Left ventricle myocardium superior (tissue), 1 donor: ENCODE data around the gene CDC20B. TPM values are rescaled to one million over a fixed set of nuclear protein-coding genes. Genes with fewer than 3 reads are reported as not detected.
"Not testable (repeated sequence)": the region's sequence is repeated elsewhere in the genome, so short reads cannot be mapped to it uniquely, and the experiment has no call there.

Experiments used
- ATAC-seq: fragments of 200-7000 bp; cut with Tn5 transposase; one replicate; pipeline ENCODE4 v1.9.1; 2020; ENCODE audit warnings: mild to moderate bottlenecking, moderate library complexity
- DNase-seq: peaks from one replicate; pipeline ENCODE4 v3.0.0-alpha.2; 2020
- intact Hi-C: fragments of 100-400 bp; cut with micrococcal nuclease; formaldehyde crosslinking; loops from one replicate; pipeline ENCODE4 v1.11.0; 2022
- total RNA-seq: library from RNA; stranded (reverse); fragmentation: NEBNext Ultra II Directional; extraction: Animal tissue kit (Norgen Biotek cat#: 25700); gene quantifications from one replicate; pipeline ENCODE4 v1.2.1, GENCODE V29; 2021
- donor health status: DM: no; HTN: yes; CAD: no; lungs with severe emphysema.

The CDC20B gene
- total RNA-seq, 1 donor from 2014 or later: not detected

DNA sequence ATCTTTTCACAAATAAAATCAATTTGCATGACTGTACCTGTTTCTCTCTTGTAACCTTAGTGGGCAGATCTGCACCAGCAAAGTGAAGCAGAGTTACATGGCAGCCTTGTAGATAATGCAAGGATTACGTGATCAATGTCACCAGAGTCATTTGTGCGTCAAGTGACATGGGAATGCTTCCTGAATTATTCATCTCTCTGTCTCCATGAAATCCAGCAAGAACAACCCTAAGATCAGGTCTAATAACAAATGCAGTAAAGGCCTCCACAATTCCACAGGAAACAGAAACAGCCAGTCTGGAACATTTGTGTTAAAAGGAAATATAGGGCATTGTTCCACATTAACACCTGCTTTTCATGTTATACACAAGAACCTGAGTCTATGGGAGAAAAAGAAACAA is 62.8 kb downstream of the CDC20B start:
- intact Hi-C loops: no loop called here
- DNase-seq (no peak), ATAC-seq (no peak)

DNA sequence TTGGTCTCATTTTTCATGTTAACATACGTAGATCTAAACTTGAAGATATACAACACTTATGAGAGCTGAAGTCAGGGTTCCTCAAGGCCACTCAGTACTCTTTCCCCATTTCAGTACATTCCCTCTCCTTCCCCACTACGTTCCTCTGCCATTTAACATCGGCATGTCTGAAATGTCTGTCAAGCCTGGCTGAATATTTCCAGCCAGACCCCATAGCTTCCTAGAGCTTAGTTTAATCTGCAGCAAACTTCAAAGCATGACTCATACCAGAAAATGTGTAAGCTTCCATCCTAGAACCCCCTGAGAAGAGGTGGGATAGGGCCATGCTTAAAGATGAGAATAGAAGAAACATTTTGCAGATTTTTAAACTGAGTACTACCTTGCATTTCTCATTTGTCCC is 64.3 kb downstream of the CDC20B start:
- DNase-seq: no peak
- ATAC-seq: no peak
- intact Hi-C loops: no loop called here

DNA sequence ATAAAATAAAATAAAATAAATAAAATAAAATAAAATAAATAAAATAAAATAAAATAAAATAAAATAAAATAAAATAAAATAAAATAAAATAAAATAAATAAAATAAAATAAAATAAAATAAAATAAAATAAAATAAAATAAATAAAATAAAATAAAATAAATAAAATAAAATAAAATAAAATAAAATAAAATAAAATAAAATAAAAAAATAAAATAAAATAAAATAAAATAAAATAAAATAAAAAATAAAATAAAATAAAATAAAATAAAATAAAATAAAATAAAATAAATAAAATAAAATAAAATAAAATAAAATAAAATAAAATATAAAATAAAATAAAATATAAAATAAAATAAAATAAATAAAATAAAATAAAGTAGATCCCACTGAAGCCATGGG is 67.0 kb downstream of the CDC20B start:
- DNase-seq, ATAC-seq, intact Hi-C loops: not testable (repeated sequence)

DNA sequence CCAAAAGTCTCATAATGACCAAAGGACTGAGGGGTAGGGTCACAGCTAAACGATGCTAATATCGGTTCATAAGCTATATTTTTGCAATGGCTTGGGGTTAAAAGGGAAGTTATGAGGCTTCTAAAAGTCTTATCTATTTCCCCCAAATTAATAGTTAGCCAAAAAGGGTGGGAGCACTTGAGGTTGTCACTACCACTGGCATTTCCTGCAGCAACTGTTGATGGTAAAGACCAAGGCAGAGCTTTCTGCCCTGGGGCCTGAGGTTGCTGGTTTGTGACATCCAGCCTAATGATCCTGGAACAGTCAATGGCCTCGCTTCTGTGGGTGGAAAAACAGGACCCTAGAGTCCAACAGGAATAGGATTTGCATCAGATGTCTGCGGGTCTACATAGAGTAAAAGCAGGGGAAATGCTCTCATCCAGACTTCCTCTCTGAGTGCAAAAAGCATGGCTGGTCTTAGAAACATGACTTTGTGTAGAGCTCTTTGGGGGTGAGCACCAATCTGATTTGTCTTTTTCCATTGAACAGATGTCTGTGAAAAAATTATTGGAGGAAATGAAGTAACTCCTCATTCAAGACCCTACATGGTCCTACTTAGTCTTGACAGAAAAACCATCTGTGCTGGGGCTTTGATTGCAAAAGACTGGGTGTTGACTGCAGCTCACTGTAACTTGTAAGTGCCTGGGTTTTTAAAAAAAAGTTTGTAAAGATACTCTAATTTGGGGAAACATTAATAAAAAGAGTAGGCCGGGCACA is 67.9 kb downstream of the CDC20B start:
- no peak for DNase-seq
- no peak for ATAC-seq
- intact Hi-C loops: no loop called here

DNA sequence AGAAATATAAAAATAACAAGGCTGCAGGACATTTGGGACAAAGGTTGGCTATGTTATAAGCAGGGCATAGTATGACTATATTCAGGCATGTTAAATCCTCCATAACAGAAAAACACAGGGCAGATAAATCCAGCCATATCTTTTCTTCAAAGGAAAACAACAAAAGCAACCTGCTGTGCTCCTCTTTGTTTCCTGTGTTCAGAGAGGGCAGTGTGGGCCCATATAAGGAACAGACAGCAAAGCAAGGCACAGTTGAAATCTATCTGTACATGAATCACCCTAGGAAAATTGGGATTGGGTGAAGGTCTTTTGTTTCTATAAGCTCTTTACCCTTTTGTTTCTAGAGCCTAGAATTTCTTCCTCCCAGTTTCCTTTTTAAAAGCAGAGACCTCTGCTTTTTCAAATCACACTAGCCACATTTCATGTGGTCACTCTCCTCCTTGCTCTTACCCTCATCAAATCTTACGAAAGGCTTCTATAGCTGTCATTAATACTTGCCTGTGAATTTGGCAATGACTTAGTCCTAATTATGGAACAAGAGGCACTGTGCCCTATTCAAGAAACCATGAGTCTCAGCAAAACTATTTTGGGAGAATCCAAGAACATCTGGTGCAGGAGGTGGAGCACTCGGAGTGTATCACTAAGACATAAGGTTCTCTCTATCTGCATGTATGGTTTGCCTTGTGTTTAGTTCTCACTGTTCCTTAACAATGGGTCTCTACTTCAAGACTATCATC is 68.8 kb downstream of the CDC20B start:
- intact Hi-C loops: no loop called here
- DNase-seq (no peak), ATAC-seq (no peak)

DNA sequence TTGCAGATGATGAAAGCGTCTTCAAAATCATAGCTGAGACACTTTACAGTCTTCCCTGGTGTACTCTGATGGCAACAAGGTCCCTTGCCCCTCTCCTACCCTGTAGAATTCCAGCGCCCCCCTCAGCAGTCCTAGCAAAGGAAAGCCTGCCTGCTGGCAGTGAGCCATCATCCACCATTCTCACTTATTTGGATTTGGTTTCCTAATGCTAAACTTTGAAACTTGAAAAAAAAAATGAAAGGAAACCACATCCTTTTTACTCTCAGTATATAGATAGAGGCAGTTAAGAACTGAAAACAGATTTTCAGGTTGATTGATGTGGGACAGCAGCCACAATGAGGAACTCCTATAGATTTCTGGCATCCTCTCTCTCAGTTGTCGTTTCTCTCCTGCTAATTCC is 70.6 kb downstream of the CDC20B start, which contains the start of gene GZMA:
TSS of gene GZMA (plus strand) at position 299 of the 400 bp plus-strand sequence. CDS start at position 336, 37 bp downstream.
- ATAC-seq (no peak), DNase-seq (no peak)
- intact Hi-C loops: no loop called here

DNA sequence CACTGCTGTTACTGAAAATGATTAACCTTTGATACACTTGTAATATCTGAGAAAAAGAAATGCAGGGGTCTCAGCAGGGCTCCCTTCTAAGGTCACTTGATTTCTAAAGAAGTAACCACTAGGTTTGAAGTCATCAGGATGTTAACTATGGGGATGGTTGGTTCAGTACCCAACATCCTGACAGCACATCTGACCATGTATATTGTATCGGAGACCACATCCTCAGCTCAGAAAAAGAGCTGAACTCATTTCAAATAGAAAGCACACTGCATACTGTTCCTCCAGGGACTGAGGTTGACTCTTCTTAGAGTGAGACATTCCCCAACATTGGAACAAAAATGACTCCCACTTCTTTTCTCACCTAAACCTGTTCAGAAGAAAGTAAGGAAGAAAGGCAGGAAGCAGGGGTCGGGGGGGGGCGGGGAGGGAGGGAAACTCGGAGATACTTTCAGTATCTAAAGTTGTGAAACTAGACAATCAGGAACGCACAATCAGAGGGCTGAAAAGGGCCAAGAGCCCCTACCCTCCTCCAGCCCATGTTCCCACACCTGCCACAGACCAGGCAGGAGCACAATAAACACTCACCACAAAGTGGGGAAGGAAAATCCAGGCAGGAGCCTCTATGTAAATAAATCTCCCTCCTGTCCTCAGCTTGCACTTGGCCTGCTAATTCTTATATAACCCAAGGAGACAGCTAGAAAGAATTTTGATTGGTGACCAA is 71.3 kb downstream of the CDC20B start:
- intact Hi-C loops: no loop called here
- DNase-seq (no peak), ATAC-seq (no peak)

DNA sequence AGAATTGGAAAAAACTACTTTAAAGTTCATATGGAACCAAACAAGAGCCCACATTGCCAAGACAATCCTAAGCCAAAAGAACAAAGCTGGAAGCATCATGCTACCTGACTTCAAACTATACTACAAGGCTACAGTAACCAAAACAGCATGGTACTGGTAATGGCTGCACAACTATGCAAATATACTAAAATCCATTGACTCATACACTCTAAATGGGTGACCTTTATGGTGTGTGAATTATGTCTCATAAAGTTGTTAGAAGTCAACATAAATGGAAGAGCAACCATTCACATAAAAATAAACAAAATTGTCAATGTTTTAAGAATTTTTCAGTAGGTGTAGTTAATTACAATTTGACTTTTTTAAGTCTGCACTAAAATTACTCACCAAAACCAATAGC is 71.8 kb downstream of the CDC20B start:
- intact Hi-C loops, ATAC-seq, DNase-seq: not testable (repeated sequence)

DNA sequence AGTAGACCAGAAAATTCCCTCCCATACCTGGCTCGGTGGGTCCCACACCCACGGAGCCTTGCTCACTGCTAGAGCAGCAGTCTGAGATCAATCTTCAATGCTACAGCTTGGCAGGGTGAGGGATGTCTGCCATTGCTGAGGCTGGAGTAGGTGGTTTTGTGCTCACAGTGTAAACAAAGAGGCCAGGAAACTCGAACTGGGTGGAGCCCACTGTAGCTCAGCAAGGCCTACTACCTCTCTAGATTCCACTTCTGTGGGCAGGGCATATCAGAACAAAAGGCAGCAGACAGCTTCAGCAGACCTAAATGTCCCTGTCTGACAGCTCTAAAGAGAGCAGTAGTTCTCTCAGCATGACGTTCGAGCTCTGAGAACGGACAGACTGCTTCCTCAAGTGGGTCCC is 76.1 kb downstream of the CDC20B start:
- DNase-seq: no peak
- no peak for ATAC-seq
- intact Hi-C loops: no loop called here

DNA sequence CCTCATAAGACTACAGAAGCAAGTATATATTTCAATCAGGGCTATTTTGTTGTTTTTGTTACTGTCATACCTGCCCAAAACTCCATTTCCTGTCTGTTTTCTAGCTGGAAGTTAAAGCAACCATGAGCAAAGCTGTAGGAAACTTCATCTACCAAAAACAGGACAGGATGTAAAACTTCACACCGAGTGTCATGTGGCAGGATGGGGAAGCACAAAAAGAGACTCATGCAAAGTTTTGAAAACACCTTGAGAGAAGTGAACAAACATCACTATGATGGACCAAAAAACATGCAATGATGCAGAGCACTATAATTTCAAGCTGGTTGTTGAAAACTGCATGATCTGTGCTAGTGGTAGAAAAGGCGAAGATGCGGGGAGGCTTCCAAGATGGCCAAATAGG is 76.8 kb downstream of the CDC20B start:
- DNase-seq: no peak
- no peak for ATAC-seq
- intact Hi-C loops: no loop called here

DNA sequence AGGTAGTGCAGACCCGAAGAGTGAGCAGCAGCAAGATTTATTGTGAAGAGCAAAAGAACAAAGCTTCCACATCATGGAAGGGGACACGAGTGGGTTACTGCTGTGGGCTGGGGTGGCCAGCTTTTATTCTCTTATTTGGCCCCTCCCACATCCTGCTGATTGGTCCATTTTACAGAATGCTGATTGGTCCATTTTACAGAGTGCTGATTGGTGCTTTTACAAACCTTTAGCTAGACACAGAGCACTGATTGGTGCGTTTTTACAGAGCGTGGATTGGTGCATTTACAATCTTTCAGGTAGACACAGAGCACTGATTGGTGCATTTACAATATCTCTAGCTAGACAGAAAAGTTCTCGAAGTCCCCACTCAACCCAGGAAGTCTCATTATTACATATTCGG is 82.0 kb downstream of the CDC20B start:
- ATAC-seq, intact Hi-C loops: not testable (repeated sequence)

DNA sequence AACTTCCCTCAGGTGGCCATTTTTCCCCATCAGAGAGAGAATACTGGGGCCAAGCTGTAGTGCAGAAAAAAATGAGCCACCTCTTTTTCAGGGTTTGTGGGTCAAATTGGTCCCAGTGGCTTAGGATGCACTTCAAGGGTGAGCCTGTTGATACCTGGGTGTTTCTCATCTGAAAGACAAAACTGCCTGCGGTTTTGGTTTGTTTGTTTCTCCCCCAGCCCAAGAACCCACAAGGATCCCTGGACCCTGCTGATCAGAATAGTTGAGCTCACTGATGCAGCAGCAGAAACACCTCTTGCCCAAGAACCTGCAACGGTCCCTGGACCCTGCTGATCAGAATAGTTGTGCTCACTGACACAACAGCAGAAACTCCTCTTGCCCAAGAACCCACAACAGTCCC is 83.7 kb downstream of the CDC20B start:
- intact Hi-C loops, DNase-seq, ATAC-seq: not testable (repeated sequence)

More for the DNA sequence above, 82.0 kb downstream of the CDC20B start:
- DNase-seq: not testable (repeated sequence)

DNA sequence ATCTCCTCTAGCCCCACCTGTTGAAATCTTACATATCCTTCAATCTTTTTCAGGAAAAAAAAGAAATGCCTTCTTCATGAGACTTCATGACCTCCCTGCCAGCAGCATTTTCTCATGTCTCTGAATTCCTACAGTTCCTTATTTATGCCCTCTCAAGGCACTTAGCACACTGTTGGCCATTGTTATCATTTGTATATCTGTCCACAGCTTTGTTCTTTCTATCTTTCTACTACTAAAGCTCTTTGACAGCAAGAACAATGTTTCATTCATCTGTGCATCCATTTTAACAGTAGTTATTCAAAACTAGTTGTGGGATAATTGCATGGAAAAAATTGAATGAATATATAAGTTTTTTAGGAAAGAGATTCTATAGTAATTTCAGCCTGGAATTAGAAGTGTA is 91.4 kb downstream of the CDC20B start:
- DNase-seq (no peak), ATAC-seq (no peak)
- intact Hi-C loops: no loop called here

DNA sequence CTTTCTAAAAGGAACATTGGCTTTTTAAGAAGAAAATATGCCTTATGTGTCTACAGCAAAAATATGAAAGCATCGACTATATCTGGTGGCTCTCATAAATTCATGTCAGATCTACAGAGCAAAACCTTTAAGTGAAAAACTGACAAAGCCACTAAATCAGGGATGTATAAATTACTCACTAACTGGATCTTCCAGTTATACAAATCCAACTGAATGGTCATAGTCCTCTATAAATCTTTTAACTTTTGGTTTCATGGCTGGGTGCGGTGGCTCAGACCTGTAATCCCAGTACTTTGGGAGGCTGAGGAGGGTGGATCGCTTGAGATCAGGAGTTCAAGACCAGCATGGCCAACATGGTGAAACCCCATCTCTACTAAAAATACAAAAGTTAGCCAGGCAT is 99.8 kb downstream of the CDC20B start:
- no peak for DNase-seq
- intact Hi-C loops: no loop called here
- no peak for ATAC-seq

DNA sequence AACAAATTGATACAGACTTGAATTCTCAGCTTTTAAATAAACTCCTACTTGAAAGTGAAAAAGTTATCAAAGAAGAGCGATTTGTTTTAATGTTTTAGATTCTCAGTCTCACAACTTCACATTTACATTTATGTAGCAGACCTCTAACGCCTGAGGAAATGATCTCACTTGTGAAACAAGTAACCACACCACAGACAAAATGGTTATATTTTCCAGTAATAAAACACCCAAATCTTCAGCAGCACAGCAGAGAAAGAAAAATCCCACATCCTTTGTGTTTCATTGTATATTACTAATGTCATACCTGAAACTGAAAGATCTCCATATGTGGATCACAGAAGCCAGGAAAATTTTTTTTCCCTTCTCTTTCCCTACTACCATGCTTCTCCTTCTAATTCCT is 100.3 kb downstream of the CDC20B start:
- DNase-seq (no peak), ATAC-seq (no peak)
- intact Hi-C loops: no loop called here

DNA sequence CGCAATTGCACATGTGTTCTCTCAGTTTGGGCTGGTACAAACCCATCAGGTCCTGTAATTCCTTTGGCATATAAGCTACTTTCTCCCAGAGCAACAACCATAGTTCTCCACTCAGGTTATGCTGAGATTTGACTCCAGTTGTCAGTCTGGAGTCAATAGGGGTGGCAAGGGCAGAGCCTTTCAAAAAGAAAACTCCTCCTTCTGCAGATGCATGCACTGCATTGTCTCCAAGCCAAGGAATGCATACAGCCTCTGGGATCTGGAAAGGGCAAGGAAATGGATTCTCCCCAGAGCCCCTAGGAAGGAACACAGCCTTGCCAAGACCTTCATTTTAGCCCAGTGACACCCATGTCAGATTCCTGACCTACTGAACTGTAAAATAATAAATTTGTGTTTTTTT is 101.6 kb downstream of the CDC20B start:
- intact Hi-C loops: no loop called here
- no peak for DNase-seq
- ATAC-seq: no peak

DNA sequence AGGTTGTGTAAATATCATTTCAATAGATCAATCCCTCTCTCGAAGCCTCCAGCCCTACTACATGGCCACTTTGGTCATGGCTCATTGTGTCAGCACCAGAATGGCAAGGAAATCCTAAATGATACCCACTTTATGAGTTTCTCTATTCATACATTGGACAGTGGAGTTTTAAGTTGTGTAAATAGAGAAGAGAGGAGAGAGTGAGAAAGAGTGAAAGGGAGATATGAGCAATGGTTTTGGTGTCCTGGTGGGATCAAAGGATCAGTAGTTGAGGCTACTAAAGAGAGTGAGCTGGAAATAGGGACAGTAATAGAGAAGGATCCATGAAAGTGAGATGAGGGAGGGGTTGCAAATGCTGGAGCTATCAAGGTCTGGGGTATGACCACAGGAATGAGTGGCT is 102.0 kb downstream of the CDC20B start:
- DNase-seq (no peak), ATAC-seq (no peak)
- intact Hi-C loops: no loop called here

DNA sequence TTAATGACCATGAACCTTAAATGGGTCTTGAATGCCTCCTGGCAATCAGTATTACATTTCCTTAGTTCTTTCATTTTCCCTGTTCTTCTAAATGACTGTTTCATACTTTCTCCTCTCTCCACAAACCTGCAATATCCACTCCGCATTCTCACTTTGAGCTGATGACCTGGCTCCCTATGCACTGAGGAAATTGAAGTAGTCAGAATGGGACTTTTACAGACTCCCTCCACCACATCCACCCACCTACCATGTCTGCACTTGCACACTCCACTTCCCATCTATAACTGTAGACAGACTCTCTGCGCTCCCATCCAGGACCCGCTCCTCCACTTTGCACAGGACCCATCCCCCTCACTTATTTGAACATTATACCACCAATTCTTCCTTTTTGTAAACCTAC is 106.7 kb downstream of the CDC20B start:
- ATAC-seq (no peak), DNase-seq (no peak)
- intact Hi-C loops: no loop called here

DNA sequence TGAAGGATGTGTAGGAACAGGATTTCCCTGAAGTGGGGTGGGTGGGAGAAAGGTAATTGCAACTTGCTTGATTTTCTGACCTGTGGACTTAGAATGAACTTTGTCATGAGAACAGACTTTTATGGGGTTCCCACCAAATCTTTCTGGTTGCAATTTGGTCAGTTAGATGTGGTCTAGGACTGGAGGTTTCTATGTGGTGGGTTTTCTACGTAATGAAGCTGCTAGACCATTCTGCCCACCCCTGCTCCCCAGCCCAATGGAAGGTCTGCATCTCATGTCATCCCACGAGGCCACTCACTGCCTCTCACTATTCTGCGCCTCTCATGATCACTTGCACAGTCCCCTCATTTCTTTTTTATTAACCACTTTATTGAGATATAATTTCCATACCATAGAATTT is 108.5 kb downstream of the CDC20B start:
- ATAC-seq (no peak), DNase-seq (no peak)
- intact Hi-C loops: no loop called here

DNA sequence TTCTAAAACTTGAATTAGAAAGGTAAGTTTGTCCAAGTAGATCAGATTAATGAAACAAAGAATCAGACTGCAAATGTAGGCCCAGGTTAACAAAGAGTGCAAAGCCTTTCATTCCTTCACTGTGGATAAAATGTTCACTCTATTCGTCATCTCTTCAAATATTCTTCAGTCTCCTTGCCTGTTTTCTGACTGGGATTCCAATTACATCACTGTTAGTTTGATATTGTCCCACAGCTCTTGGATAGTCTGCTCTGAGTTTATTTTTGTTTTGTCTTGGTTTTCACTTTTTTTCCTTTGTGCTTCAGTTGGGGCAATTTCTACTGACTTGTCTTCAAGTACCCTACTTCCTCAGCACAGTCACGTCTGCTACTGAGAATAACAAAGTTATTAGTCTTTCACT is 109.1 kb downstream of the CDC20B start:
- intact Hi-C loops: no loop called here
- ATAC-seq: no peak

More for the DNA sequence above, 109.1 kb downstream of the CDC20B start:
- no peak for DNase-seq
